ENCODE measurements around the gene ZNF793.

Gene ZNF793

DNA sequence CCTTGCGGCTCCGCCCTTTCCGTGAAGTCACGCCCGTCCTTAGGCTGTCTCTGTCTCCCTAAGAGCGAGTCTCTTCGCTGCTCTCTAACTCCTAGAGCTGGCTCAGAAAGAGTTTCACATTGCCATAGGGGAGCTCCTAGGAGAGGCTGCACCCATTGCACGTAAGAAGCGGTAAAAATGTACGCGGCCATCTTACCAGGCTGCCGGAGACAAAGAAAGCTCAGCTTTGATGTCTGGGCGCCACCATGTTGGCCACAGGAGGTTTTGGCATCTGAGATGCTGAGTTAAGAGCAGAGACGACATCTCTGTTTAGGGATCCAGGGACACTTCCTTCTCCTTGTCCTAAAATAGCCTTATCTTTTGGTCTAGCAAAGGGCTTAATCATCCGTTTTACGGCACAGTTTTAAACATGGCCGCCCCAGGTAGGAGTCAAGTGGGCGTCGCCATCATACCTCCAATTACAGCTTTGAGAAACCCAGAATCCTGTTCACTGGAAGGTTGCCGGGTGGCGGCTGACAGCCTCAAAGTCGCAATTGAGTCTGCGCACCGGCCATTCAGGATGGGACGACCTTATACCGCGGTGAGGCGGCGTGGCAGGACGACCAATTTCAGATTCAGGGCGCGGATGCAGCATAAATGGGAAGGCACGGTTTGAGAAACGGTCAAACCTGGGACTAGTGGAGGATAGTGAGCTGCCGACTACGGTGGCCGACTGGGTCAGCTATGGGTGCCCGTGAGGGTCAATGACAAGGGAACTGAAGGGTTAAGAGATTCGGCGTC lies at the start of gene ZNF793:
Gene ZNF793 (plus strand): TSS at position 553 of the 780 bp plus-strand sequence. CDS start 16,501 bp downstream, outside the sequence.
- in situ Hi-C loops (cut with MboI; ENCODE audit: low sequenced_read_pairs) = no loop called here

DNA sequence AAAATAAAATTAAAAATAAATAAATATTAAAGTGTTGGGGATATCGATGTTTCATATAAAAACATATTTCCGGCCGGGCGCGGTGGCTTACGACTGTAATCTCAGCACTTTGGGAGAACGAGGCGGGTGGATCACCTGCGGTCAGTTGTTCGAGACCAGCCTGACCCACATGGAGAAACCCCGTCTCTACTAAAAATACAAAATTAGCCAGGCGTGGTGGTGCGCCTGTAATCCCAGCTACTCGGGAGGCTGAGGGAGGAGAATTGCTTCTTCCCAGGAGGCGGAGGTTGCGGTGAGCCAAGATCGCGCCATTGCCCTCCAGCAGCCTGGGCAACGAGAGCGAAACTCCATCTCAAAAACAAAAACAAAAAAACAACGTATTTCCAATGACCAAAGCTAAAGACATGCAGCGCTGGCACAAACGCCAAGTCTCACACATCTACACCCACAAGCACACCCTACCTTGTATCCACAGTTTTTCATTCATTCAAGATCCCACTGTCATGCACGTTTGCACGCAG lies 40.4 kb upstream of the ZNF793 start:
- in situ Hi-C loops (cut with MboI; ENCODE audit: low sequenced_read_pairs) = no loop called here

DNA sequence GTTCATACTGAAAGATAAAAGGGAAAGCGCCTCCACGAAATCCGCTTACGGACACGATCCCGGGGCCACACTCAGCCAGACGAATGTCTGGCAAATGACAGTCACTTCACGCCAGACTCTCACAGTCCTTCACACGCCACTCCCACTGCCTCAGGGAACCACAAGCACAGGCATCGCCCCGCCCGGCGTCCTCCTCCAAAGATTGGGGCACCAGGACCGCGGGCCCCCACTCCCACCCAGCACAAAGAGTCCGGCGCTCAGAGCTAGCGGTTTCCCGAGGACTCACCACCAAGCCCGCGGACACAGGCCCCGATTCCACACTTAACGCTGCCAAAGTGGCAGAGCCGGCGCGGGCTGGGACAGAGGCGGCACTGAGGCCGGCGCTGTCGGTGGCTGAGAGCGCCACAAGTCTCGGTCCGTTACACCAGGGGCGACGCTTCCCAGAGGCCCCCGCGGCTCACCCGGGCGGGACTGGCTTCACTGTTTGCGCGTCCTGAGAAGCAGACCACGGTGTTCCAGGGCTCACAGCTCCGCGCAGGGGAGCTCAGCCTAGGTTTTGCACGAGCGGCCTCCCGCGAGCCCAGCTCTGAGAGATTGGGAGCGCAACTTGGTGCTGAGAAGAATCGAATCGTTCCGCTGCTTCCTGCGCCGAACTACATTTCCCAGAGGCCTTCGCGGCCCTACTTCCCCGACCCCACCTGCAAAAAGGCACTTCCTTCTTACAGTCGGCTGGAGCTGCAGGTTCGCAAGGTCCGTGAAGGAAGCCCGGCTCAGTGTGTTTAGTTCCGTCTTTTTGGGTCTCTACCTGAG lies 39.7 kb upstream of the ZNF793 start, which contains the start of gene ZNF569:
Gene ZNF569 (minus strand): TSS at position 647 of the 810 bp plus-strand sequence. CDS start 22,523 bp downstream, outside the sequence.
- in situ Hi-C loops (cut with MboI; ENCODE audit: low sequenced_read_pairs) = no loop called here

DNA sequence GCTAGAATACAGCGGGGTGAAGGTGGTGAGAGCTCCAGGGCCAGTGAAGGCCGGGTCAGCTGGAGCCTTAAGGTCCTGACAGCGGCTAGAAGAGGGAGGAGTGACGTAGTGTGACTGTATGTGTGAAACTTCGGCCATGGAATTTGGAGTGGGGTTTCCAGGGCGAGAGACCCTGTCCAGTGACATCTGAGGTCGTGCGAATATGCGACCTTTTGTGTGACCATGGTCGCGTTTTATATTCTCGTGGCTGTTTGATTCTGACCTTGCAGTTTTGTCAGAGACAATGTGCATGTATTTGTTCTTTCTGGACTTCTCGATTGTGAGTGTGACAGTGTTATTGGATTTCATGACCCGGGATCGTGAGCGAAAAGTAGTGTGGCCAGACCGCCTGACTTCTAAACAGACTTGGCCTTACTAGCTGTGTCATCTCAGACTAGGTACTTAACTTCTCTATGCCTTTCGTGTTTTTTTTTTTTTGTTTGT lies 39.1 kb upstream of the ZNF793 start:
- in situ Hi-C loops (cut with MboI; ENCODE audit: low sequenced_read_pairs) = no loop called here

DNA sequence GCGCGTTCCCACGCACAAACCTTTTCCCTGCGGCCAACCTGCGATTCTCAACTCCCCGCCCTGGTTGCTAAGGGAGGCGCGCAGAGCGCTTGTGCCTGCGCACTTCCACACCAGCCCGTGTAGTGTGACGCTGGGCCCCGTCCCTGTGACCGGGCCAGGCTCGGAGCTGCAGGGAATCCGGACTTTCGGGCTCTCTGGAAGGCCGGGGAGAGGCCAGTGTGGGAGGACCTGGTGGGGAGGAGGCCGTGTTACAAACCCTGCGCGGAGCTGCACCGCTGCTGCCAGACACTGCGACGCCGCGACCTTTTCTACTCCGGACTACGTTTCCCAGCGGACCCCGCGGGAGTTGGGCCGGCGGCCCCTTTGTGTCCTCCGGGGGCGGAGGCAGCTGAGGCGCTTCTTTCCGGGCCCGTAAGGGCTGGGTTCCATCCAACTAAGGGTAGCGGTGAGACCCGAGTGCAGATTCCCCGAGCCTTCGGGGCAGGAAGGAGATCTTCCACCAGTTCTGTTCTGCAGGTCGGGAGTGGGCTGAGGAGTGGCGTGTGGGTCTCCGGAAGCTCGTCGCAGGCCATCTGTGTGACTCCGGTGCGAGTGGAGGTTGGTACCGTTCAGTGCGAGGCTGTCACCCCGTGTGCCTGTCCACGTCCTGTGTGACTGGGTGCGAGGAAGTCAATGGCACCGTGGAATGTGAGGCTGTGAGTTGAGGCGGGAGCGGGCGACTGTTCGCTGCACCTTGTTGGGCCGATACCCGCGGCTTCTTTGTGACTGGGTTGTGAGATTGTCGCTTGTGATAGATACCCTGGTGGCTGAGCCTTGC lies 37.6 kb upstream of the ZNF793 start, which contains the start of gene ZNF570:
Gene ZNF570 (plus strand): TSS at position 396 of the 817 bp plus-strand sequence. CDS start 999 bp downstream, outside the sequence.
- in situ Hi-C loops (cut with MboI; ENCODE audit: low sequenced_read_pairs) = no loop called here

DNA sequence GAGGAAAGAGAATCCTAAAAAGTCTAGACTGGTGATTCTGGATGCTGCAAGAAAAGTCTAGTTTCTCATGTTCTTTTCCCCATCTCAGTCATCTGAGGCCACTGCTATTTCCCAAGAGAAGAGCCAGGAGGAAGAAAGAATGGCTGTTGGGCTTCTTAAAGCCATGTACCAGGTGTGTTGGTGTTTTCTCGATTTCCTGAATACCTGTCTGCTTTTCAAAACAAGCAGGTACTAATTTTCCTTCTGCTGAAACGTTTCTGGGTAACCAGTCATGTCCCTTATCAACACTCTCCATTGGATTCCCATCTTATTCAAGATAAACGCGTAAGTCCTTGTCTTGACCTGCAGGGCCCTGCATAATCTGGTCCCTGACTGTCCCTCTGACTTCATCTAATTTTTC lies 36.5 kb upstream of the ZNF793 start:
- in situ Hi-C loops (cut with MboI; ENCODE audit: low sequenced_read_pairs) = no loop called here

DNA sequence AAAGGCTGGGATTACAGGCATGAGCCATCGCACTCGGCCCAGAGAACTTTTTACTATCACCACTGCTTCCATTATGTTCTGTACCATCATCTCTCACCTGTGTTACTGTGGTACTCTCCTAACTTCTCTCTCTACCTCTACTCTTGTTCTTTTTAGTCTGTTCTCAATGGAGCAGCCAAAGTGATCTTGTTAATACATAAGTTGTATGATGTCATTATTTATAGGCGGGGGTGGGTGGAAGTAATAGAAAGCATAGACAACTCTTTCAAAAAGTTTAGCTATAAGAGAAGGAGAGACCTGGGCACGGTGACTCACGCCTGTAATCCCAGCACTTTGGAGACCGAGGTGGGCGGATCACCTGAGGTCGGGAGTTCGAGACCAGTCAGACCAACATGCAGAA lies 34.6 kb upstream of the ZNF793 start:
- in situ Hi-C loops (cut with MboI; ENCODE audit: low sequenced_read_pairs) = no loop called here

DNA sequence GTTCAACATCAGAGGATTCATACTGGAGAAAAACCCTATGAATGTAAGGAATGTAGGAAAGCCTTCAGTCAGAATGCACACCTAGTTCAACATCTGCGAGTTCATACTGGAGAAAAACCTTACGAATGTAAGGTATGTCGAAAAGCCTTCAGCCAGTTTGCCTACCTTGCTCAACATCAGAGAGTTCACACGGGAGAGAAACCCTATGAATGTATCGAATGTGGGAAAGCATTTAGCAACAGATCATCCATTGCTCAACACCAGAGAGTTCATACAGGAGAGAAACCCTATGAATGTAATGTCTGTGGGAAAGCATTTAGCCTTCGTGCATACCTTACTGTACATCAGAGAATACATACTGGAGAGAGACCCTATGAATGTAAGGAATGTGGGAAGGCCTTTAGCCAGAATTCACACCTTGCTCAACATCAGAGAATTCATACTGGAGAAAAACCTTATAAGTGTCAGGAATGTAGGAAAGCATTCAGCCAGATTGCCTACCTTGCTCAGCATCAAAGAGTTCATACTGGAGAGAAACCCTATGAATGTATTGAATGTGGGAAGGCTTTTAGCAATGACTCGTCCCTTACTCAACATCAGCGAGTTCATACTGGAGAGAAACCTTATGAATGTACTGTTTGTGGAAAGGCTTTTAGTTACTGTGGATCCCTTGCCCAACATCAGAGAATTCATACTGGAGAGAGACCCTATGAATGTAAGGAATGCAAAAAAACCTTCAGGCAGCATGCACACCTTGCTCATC lies 22.2 kb upstream of the ZNF793 start:
- in situ Hi-C loops (cut with MboI; ENCODE audit: low sequenced_read_pairs) = no loop called here

DNA sequence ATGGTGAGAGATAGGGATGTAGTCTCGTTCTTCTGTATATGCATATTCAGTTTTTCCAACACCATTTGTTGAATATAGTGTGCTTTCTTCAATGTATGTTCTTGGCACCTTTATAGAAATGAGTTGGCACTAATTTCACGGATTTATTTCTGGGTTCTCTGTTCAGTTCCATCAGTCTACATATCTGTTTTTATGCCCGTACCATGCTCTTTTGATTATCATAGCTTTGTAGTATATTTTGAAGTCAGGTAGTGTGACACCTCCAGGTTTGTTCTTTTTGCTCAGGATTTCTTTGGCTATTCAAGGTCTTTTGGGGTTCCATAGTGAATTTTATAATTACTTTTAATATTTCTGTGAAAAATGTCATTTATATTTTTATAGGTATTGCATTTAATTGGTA lies 14.5 kb upstream of the ZNF793 start:
- in situ Hi-C loops (cut with MboI; ENCODE audit: low sequenced_read_pairs) = no loop called here

DNA sequence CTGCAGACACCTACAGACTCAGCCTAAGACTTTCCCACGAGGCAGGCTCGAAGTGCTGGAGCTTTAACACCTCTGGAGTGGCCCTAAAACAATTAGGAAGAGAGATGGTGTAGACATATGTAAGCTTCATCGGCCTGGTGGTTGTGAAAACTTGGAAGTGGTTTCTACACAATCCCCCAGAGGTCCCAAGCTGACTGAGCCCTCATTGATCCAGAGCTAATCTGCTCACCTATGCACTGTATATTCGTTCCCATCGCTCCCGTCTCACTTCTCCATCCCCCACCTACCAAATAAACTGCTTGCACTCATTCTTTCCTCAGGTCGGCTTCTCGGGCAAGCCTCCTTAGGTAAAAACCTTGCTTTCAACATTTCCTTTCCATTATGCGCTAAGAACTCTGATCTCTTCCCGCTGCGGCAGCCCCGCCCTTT lies 767 bp upstream of the ZNF793 start:
- in situ Hi-C loops (cut with MboI; ENCODE audit: low sequenced_read_pairs) = no loop called here

DNA sequence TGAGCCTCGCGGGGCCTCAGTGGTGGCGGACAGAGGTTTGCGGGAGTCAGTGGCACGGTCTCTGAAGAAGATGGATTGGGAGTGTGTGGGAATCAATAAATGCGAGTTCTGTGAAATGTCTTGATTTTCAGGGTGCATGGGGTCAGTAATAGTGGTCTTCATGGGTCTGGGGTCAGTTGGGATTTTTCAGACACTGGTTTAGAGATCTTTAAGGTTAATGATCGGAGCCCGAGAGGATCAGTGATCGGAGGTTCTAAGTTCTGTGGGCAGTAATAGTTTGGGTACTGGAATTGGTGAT lies 377 bp downstream of the ZNF793 start:
- in situ Hi-C loops (cut with MboI; ENCODE audit: low sequenced_read_pairs) = no loop called here

DNA sequence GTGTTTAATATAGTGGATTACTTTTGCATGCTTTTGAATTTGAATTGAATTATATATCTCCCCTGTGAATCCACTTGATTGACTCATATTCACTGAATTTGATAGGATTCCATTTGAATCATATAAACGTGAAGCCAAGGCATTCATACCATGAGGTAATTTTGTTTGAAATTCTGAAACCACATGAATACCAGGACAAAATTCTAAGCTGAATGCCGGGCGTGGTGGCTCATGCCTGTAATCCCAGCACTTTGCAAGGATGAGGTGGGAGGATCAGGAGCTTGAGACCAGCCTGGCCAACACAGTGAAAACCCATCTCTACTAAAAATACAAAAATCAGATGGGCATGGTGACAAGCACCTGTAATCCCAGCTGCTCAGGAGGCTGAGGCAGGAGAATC lies 4.4 kb downstream of the ZNF793 start:
- in situ Hi-C loops (cut with MboI; ENCODE audit: low sequenced_read_pairs) = no loop called here

DNA sequence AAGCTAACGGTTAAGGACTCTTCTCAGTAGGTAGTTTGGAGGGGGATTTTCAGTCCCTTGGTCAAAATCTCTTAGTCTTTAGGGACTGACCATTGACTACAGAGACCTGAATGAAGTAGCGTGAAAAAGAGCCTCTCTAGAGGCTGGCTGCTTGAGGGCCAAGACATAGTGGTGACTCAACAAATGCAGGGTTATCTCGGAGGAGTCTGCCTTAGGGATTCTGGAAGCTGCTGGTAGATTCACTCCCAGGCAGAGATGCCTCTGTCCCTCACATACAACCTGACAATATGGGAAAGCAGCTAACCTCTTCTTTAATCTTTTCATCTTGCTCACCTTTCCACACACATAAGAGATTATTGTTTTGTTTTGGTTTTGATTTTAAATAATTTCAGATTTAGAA lies 5.1 kb downstream of the ZNF793 start:
- in situ Hi-C loops (cut with MboI; ENCODE audit: low sequenced_read_pairs) = no loop called here

DNA sequence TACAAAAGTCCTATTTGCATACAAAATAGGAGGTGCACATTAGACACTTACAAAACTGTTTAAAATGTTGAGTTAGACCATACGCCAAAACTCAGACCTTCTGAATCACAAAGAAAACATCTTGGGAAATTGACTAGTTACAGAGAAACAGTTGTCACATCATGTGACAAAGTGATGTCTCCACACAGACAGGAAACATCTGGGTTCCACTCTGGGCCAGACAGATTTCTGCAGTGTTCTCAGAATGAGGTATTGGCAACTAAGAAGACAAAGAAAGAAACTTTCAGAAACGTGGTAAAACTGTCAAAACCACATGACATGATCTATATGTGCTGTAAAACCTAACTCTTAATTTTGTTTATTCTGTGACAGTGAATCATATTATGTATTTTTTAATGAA lies 6.7 kb downstream of the ZNF793 start:
- in situ Hi-C loops (cut with MboI; ENCODE audit: low sequenced_read_pairs) = no loop called here

DNA sequence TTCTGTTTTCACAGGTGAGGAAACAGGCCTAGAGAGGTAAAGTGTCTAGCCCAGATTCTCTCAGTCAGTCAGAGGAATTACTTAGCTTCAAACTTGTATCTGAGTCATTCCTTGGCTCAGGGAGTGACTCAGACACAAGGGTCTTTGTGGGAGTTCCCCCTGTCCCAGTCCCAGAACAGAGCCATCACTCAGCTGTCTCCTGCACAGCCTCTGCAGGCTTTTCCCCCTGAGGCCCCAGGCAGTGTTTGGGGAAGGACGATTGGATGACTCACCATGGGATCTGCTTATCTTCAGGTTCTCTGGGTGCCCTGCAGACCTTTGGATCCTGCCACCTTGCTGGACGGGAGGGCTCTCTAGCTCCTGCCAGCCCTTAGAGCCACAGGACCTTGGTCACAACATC lies 13.2 kb downstream of the ZNF793 start:
- in situ Hi-C loops (cut with MboI; ENCODE audit: low sequenced_read_pairs) = no loop called here

DNA sequence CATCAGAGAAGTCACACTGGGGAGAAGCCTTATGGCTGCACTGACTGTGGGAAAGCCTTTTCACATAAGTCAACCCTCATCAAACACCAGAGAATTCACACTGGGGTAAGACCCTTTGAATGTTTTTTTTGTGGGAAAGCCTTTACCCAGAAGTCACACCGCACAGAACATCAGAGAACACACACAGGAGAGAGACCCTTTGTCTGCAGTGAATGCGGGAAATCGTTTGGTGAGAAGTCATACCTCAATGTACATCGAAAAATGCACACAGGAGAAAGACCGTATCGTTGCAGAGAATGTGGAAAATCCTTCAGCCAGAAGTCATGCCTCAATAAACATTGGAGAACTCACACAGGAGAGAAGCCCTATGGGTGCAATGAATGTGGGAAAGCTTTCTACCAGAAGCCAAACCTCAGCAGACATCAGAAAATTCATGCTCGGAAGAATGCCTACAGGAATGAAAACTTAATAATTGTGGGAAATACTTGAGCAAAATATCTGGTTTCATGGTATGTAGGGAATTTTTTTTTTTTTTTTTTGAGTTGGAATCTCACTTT lies 30.7 kb downstream of the ZNF793 start:
- in situ Hi-C loops (cut with MboI; ENCODE audit: low sequenced_read_pairs) = no loop called here

DNA sequence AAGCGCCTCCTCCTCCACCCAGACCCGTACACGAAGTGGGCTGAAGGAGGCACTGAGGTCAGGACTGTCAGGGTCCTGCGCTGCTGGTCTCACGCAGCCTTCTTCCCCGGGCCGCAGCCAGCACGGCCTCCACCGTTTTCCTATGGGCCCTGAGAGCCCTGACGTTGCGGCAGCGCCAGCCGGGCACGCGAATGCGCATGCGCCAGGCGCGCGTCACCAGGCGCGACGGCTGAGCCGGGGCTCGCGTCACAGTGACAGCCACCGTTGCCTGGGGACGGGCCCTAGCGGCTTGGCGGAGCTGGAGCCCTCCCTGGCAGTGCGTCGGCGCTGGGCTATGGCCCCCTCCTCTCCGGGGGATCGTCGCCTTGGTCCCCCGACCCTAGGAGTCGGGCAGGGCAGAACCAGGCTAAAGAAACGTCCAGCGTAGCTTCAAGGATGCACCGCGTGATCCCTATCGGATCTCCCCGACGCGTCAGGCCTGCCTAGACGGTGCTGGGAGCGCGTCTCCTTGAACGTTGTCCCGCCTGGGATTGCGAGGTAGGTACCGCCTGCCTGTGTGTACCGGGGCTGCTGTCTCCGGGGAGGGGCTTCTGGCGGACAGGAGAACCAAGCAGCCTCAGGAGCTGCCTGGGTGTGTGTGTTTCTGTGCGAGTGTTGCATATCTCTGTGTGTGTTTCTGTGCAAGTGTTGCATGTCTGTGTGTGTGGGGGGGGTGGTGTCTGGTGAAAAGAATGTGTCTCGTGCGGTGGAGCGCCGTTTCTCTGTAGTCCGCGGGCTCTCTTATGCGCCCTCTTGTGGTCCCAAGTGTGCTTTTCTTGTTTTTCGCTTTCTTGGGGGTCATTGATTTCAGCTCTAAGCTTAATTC lies 44.6 kb downstream of the ZNF793 start:
- in situ Hi-C loops (cut with MboI; ENCODE audit: low sequenced_read_pairs) = no loop called here

DNA sequence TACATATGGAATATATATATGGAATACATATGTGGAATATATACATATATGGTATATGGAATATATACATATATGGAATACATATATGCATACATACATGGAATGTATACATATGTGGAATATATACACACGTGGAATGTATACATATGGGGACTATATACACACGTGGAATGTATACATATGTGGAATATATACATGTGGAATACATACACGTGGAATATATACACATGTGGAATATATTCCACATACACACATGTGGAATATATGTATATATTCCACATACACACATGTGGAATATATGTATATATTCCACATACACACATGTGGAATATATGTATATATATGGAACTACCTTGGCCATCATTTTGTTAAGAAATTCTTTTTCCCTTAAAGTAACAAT lies 56.8 kb downstream of the ZNF793 start:
- in situ Hi-C loops (cut with MboI; ENCODE audit: low sequenced_read_pairs) = no loop called here
